WTC11 (cell line): ENCODE results near the gene GTF2H4.

Experiments used
- CREB1 ChIP-seq: sonication (generic); formaldehyde crosslinking; IDR thresholded peaks from 2 replicates; pipeline ENCODE4 v1.8.0; 2023; ENCODE audit warnings: mild to moderate bottlenecking, missing genetic modification reagents
- CREM ChIP-seq: sonication (generic); formaldehyde crosslinking; IDR thresholded peaks from 2 replicates; pipeline ENCODE4 v1.8.1; 2022; ENCODE audit warnings: mild to moderate bottlenecking, missing genetic modification reagents, moderate library complexity
- CTCF ChIP-seq: fragments of 200-600 bp; IDR thresholded peaks from 2 replicates; pipeline ENCODE4 v1.8.0; 2022; ENCODE audit warnings: antibody characterized with exemption
- E2F1 ChIP-seq: sonication (generic); formaldehyde crosslinking; IDR thresholded peaks from 2 replicates; pipeline ENCODE4 v1.8.0; 2022; ENCODE audit warnings: mild to moderate bottlenecking, missing genetic modification reagents
- ESRRA ChIP-seq: sonication (generic); formaldehyde crosslinking; IDR thresholded peaks from 2 replicates; pipeline ENCODE4 v1.8.1; 2022; ENCODE audit warnings: mild to moderate bottlenecking, missing genetic modification reagents, borderline replicate concordance
- ZNF121 ChIP-seq: sonication (generic); formaldehyde crosslinking; IDR thresholded peaks from 2 replicates; pipeline ENCODE4 v1.8.0; 2023; ENCODE audit warnings: missing genetic modification reagents
- ZNF423 ChIP-seq: fragments of 250-450 bp; sonication (Bioruptor Pico); IDR thresholded peaks from 2 replicates; pipeline ENCODE4 v2.1.2; 2022; ENCODE audit warnings: mild to moderate bottlenecking, moderate library complexity
- TF ChIP-seq, protein P1 (sequence below): sonication (generic); formaldehyde crosslinking; IDR thresholded peaks from 2 replicates; pipeline ENCODE4 v1.8.0; 2022; ENCODE audit warnings: mild to moderate bottlenecking, missing genetic modification reagents
- TF ChIP-seq, protein P2 (sequence below): sonication (generic); formaldehyde crosslinking; IDR thresholded peaks from 2 replicates; pipeline ENCODE4 v1.8.1; 2023; ENCODE audit warnings: mild to moderate bottlenecking, missing genetic modification reagents, moderate library complexity

GRCh38 chr6:30893666-30894065 is 14.3 kb upstream of the GTF2H4 start:
- TF ChIP-seq ZNF423 (CRISPR knock-in tag) (no peak), CTCF (no peak), CREM (CRISPR knock-in tag) (no peak), ZNF121 (CRISPR knock-in tag) (no peak), ESRRA (CRISPR knock-in tag) (no peak), CREB1 (CRISPR knock-in tag) (no peak), E2F1 (CRISPR knock-in tag) (no peak)
- TF ChIP-seq, protein P1, sequence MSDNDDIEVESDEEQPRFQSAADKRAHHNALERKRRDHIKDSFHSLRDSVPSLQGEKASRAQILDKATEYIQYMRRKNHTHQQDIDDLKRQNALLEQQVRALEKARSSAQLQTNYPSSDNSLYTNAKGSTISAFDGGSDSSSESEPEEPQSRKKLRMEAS (CRISPR knock-in tag), result no peak
- TF ChIP-seq, protein P2, sequence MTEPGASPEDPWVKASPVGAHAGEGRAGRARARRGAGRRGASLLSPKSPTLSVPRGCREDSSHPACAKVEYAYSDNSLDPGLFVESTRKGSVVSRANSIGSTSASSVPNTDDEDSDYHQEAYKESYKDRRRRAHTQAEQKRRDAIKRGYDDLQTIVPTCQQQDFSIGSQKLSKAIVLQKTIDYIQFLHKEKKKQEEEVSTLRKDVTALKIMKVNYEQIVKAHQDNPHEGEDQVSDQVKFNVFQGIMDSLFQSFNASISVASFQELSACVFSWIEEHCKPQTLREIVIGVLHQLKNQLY (CRISPR knock-in tag), result no peak
